ENCODE measurements around the gene TMEM141.

DNA sequence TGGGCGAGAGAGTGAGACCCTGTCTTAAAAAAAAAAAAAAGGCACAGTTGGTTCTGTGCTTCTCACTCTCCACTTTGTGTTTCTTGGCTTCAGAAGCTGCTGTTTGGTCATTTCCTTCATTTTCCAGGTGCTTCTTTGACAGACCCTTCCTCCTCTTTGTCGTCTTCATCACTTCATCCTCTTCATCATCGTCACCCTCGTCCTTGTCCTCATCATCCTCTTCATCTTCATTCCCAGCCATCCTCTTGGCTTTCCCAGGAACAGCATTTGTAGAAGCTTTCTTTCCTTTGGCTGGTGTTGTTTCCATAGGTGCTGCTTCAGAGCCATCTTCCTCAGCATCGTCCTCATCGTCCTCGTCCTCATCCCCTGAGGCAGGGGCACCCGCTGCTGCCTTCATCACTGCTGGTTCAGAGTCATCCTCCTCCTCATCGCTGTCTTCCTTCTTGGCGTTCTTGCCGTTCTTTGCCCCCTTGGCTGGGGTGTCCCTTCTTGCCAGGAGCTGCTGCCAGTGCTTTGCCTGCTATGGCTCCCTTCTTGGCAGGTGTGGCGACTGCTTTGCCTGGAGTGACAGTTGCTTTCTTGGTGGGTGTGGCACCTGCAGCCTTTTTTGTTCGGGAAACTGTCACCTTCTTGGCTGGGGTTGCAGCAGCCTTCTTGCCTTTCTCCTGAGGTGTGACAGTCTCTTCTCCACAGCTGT, 23.7 kb downstream of the TMEM141 start:
- TF ChIP-seq, protein P1, sequence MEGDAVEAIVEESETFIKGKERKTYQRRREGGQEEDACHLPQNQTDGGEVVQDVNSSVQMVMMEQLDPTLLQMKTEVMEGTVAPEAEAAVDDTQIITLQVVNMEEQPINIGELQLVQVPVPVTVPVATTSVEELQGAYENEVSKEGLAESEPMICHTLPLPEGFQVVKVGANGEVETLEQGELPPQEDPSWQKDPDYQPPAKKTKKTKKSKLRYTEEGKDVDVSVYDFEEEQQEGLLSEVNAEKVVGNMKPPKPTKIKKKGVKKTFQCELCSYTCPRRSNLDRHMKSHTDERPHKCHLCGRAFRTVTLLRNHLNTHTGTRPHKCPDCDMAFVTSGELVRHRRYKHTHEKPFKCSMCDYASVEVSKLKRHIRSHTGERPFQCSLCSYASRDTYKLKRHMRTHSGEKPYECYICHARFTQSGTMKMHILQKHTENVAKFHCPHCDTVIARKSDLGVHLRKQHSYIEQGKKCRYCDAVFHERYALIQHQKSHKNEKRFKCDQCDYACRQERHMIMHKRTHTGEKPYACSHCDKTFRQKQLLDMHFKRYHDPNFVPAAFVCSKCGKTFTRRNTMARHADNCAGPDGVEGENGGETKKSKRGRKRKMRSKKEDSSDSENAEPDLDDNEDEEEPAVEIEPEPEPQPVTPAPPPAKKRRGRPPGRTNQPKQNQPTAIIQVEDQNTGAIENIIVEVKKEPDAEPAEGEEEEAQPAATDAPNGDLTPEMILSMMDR (conservative IDR thresholded peaks at IDR 0.05; ENCODE audit: low read depth, low read length) = no peak
- no peak for TF ChIP-seq EZH2 (IDR thresholded peaks at IDR 0.05; ENCODE audit: borderline replicate concordance, low read depth, low read length, poor library complexity, severe bottlenecking)

All from A673 (cell line).